ENCODE data around the gene CSNK1E. TPM values are rescaled to one million over a fixed set of nuclear protein-coding genes. Genes with fewer than 3 reads are reported as not detected.

The CSNK1E gene
- total RNA-seq, 1 donor from 2014 or later = 123 TPM

DNA sequence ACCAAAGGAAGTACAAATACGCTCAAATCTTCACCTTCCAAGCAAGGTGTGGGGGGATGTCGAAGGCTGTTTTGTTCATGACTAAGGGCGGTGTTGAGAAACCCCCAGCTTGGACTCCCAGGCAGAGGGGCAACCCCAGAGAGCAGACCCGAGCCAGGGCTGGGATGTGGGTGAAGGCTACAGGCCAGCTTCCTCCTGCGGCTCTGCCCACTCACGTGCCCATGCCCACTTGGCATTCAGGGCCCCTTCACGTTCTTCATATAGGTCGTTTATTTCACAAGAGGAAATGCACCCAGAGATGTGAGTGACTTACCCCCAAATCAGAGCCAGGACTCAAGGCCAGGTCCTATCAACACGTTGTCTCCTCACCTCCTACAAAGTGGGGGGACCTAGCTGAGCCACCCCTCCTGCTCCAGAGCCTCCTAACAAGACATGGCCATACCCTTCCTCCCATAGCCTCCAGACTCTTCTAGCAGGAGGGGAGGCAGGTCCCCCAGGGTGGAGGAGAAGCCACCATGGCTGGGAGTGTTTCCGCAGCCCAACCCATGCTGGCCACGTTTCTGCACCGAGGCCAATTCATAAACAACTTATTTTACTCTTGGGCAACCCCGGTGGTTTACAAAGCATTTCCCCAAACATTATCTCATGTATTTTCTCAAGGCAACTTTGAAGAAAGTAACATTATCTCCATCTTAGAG lies 66.4 kb downstream of the CSNK1E start:
- no peak for DNase-seq (ENCODE audit: low read depth, low spot score)

DNA sequence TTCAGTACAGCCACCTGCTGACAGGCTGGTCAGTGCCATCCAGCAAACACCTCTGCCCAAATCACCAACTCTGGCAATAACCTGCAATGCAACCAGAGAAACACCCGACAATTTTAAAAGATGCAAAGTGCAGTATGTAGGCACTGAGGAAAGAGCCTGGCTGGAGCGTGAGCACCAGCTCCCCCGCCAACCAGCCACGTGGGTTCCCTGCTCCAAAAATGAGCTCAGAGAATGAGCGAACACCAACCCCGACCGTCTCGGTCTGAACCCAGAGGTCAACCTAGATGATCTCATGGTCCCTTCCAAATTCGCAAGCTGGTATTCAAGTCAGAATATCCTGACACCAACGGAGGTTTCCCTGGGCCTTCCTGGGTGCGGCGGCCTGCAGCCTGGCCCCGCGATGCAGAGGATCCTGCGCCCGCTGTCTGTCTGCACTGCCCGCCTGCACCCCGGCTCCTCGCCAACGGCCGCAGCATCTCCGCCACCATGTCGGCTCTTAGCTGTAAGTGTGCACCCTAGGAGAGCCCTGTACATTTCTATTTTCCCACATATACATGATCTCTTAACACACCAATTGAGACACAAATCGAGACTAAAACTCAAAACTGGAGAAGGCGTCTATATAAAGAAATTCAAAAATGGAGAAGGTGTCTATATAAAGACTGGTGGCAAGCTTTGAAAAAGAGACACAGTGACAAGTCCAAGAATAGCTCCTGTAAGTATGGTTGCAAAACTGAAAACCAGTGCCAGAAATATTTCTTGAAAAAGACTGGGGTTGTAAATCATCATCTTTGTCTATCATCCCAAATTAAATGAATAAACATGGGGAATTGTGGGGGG lies 67.2 kb downstream of the CSNK1E start:
- no peak for DNase-seq (ENCODE audit: low read depth, low spot score)

DNA sequence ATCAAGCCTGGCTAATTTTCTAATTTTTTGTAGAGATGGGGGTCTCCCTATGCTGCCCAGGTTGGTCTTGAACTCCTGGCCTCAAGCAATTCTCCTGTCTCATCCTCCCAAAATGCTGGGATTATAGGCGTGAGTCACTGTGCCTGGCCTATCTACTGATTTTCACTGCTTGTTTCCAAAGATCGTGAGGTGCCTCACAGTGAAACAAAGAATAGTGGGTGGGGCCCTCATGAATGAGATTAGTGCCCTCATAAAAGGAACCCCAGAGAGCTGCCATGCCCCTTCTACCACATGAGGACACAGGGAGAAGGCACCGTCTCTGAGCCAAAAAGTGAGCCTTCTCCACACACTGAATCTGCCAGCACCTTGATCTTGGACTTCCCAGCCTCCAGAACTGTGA lies 67.9 kb downstream of the CSNK1E start:
- DNase-seq (ENCODE audit: low read depth, low spot score) = no peak

DNA sequence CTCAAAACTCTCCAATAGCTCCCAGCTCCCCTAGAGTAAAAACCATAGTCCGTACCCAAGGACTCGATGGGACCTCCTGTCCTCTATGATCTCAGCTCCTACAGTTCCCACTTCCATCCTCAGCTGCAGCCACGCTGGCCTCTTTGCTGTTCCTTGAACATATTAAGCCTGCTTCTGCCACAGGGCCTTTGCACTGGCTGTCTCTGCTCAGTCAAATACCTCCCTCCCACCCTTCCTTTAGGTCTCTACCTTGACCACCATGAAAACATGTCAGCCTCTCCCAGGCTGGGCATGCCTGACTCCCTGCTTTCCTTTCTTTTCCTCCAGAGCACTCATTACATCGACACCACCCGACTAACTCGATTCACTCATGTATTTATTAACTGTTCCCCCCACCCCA lies 69.0 kb downstream of the CSNK1E start:
- DNase-seq (ENCODE audit: low read depth, low spot score) = no peak

DNA sequence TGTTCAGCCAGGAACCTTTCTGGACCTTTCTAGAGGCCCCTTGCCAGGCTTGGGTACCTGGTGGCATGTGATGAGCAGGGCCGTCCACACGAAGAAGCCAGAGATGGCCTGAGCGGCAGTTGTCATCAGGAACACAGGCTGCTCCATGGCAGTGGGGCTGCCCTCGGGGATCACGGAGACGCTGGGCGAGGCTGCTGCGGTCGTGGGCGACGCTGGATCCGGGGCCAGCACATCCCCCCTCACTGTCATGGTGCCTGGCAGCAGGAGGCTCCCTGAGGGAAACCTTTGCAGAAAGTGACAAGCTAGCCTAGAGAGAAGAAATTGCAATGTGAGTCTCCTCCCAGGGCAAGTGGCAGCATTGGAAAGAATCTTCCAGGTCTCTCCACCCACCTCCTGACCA lies 69.5 kb downstream of the CSNK1E start:
- DNase-seq (ENCODE audit: low read depth, low spot score) = no peak

DNA sequence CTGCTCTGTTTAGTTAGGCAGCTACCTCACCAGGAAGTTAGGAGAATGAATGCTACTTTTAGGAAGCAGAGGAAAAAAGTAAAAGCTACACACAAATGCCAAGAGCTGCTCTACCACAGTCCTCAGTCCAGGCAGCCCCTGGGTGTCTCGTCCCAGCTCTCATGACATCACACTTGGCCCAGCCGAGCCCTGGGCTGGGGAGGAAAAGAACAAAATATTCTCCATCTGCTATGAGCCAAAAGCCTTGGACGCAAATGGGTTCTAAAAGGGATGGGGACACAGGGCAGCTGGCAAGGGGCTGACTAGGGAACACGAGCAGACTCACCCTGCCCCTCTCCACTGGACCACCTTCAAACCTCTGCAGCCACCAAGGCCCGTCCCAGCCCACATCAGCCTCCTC lies 70.5 kb downstream of the CSNK1E start:
- DNase-seq (ENCODE audit: low read depth, low spot score) = no peak

DNA sequence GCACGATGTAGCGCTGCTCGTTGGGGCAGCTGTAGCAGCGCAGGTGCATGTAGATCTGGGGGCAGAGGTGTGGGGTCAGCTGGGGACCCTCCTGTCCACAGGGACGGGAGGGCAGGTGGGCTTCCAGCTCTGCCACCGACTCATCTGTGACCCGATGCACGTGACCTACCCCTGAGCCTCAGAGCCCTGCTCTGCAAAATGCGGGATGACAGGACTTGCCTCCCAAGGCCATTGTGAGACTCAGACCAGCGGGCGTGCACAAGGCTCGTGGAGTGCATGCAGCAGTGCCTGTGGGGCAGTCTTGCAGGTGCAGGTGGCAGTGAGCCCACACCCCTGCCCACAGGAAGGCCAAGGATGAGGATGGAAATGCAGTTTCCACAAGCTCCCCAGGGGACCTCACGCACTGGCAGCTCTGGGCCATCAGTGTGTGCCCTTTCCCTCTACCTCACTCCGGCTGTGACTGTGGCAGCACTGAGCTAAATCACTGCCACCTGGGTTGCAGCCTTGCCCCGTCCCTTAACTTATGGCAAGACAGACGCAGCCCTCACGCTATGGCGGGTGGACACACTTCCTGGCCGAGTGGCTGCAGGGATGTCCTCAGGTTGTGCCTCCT lies 71.1 kb downstream of the CSNK1E start:
- no peak for DNase-seq (ENCODE audit: low read depth, low spot score)

DNA sequence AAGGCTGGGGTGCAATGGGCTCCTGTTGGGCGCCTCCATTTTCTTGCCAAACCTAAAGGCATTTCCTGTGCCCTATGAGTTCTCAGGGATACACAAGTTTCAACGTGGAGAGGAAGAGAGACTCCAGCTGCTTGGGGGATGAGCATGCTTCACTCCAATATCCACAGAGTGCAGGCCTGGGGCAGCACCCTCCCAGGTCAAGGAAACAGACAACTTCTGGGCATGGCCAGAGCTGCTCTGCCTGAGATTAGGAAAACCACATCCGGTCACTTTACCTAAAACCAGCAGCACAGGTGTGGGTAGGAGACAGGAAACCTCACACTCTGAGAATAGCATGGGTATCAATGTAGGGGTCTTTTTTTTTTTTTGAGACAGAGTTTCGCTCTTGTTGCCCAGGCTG lies 73.1 kb downstream of the CSNK1E start:
- DNase-seq (ENCODE audit: low read depth, low spot score) = no peak

DNA sequence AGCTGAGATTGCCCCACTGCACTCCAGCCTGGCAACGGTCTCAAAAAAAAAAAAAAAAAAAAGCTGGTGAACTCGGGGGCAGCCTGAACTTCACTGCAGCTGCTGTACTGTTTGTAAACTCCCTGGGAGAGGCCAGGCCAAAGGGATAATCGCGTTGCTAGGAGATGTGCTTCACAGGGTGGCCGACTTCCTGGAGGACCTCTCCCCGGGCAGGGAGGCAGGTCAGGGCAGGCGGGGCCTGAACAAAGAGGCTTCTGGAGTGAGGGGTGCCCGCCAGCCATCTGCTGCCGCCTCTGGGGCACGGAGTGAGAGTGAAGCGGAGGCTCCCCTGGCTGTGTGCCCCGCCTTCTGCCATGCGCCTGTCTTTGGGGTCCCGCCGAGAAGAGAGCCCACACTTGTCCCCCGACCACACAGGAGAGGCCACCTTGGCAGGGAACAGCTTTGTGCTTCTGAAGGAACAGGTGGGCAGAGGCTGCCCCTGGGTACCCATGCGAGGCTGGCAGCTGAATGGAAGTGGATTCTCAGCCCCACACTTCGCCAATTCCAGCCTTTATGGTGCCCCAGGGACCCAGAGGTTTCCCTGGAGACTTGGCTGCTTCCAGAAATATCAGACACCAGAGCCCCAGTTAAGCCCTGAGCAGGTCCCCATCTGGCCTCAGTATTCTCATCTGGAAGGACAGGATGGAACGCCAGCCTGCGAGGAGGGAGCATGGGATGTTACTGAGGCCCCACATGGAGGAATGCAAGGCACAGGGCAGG lies 74.0 kb downstream of the CSNK1E start:
- no peak for DNase-seq (ENCODE audit: low read depth, low spot score)

DNA sequence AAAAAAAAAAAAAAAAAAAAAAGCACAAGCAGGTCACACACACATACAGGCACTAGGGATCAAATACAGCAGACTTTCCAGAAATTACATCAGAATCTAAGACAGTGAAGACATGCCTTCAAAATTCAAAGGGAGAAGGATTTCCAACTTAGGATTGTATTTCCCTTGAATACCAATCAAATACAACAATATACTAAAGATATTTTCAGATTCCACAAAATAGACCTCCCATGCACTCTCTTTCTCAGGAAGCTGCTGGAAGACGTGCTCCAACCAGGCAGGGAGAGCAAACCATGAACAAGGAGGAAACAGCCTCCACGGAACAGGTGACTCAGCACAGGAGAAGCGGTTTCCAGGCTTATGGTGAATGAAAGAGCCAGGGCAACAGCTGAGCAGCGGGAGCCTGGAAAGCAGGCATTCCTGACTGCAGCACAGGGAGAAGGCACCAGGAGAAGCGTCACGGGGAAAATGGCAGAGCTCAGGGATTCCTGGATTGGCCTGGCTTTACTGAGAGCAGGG lies 76.4 kb downstream of the CSNK1E start:
- DNase-seq (ENCODE audit: low read depth, low spot score) = peak; percentile 83

Other genes starting within 250 kb of the CSNK1E start
- gene SLC16A8, start 233.2 kb downstream of the CSNK1E start, total RNA-seq = 0.20 and 0.21 TPM in 2 replicates
- gene BAIAP2L2, start 206.7 kb downstream of the CSNK1E start, total RNA-seq = under 0.01 and 0.71 TPM in 2 replicates
- 2.0 and 3.9 TPM in 2 replicates for gene PLA2G6, start 135.6 kb downstream of the CSNK1E start, total RNA-seq
- gene MAFF, start 115.4 kb downstream of the CSNK1E start, total RNA-seq = 66.0 and 72.1 TPM in 2 replicates
- gene TMEM184B, start 44.4 kb downstream of the CSNK1E start, total RNA-seq = 28.5 and 43.7 TPM in 2 replicates
- gene KCNJ4, start 137.8 kb upstream of the CSNK1E start, total RNA-seq = not detected in 2 replicates
- 29.3 and 41.7 TPM in 2 replicates for gene KDELR3, start 150.7 kb upstream of the CSNK1E start, total RNA-seq
- gene DDX17, start 188.9 kb upstream of the CSNK1E start, total RNA-seq = 392 and 663 TPM in 2 replicates

Measured in pulmonary artery endothelial cell (primary cell).